NCI-H1092 treated with DMSO at 0.1 percent for 48 hours (cell line): ENCODE results near the gene SPECC1.
"Not testable (repeated sequence)": the region's sequence is repeated elsewhere in the genome, so short reads cannot be mapped to it uniquely, and the experiment has no call there.

Experiments
- DNase-seq: peaks from one replicate; lab custom pipeline; 2025; lab: John Stamatoyannopoulos, UW

Gene SPECC1

GRCh38 chr17:20313306-20313705 lies 304.1 kb downstream of the SPECC1 start:
- no peak for DNase-seq

GRCh38 chr17:20313891-20314290 lies 304.7 kb downstream of the SPECC1 start:
- DNase-seq = no peak

GRCh38 chr17:20314834-20315233 lies 305.7 kb downstream of the SPECC1 start:
- no peak for DNase-seq

GRCh38 chr17:20315311-20315710 lies 306.2 kb downstream of the SPECC1 start:
- no peak for DNase-seq

- no peak for DNase-seq
Observed at GRCh38 chr17:20315821-20316220, 306.7 kb downstream of the SPECC1 start.

GRCh38 chr17:20320535-20321229 lies 311.5 kb downstream of the SPECC1 start:
- not testable (repeated sequence) for DNase-seq

GRCh38 chr17:20321357-20321756 lies 312.2 kb downstream of the SPECC1 start:
- not testable (repeated sequence) for DNase-seq

GRCh38 chr17:20327739-20328138 lies 318.6 kb downstream of the SPECC1 start:
- not testable (repeated sequence) for DNase-seq

- DNase-seq = not testable (repeated sequence)
Observed at GRCh38 chr17:20351405-20351804, 342.2 kb downstream of the SPECC1 start.

GRCh38 chr17:20352567-20352966 lies 343.4 kb downstream of the SPECC1 start:
- DNase-seq = not testable (repeated sequence)

- DNase-seq = not testable (repeated sequence)
Observed at GRCh38 chr17:20363846-20364245, 354.7 kb downstream of the SPECC1 start.
